ENCODE data around the gene CDK14.

Gene CDK14

DNA sequence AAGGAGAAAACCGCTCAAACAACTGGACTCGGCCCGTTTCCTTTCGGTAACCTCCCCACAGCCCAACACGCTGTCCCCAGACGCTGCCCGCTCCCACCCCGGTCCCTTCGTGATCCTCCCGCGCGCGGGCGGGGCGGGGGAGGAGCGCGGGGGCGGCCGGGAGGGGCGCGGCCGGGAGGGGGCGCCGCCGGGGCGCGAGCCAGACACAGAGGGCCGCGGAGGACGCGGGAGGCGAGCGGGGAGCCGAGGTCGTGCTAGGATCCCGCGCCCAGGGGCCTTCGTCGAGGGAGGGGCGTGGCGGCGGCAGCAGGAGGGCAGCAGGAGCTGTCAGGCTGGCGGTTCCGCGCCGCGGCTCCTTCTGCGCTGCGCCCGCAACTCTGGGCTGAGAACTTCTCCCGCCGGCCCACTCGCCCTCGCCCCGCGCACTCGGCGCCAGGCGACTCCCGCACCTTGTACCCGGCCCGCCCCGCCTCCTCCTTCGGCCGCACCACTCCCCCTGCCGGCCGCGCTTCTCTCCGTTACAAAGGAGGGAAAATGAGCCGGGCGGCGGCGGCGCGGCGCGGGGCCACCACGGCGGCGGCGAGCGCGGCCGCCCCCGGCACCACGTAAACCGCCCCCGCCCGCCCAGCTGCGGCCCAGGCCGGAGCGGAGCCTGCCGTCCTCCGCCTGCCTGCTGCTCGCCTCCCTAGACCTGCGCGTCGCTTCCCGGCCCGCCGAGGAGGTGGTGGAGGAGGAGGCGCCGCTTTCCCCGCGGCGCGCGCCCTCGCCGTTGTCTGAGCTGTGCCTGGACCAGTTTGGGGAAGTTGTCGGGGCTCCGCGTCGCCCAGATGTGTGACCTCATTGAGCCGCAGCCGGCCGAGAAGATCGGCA, at the start of gene CDK14:
Gene CDK14, plus strand, starts transcription at position 521 of the 870 bp plus-strand sequence. Its CDS starts 307 bp downstream, at position 828.
- peak; percentile 21 for DNase-seq (ENCODE audit: low spot score)

DNA sequence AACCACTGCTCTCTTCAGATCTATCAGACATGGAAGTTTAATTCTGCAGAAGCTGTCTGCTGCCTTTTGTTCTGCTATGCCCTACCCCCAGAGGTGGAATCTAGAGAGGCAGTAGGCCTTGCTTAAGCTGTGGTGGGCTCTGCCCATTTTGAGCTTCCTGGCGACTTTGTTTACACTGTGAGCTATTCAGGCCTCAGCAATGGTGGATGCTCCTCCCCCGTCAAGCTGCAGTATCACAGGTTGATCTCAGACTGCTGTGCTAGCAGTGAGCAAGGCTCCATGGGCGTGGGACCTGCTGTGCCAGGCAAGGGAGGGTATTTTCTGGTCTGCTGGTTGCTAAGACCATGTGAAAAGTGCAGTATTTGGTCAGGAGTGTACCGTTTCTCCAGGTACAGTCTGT, 45.1 kb upstream of the CDK14 start:
- DNase-seq (ENCODE audit: low spot score), result no peak

DNA sequence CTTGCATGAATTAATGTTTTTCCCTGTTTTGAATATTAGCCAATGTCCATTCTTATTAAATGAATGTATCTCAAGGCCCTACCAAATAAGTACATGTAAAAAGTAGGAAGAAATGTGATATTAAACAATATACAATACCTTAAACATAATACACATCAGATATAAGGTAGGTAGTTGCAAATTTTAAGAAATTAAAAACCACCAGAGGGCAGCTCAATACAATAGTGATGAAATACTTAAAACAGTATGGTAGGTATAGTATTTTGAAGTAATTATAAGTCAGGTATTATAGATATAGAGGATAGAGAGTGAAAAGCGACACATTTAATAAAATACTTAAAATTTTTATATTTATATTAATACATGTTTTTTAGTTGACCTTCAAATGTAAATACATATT, 43.6 kb upstream of the CDK14 start:
- no peak for DNase-seq (ENCODE audit: low spot score)

DNA sequence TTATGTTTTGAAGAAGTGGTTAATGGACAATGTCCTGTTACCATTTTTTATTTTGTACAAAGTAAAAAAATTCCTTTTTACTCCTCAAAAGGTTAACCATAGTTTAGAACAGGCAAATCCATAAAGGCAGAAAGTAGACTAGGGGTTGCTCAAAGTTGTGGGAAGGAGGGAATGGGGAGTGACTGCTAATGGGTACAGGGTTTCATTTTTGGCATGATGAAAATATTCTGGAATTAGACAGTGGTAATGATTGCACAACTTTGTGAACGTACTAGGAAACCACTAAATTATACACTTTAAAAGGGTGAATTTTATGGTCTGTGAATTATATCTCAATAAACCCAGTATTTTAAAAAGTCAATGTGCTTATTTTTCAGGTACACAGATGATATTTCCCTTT, 35.4 kb upstream of the CDK14 start:
- no peak for DNase-seq (ENCODE audit: low spot score)

DNA sequence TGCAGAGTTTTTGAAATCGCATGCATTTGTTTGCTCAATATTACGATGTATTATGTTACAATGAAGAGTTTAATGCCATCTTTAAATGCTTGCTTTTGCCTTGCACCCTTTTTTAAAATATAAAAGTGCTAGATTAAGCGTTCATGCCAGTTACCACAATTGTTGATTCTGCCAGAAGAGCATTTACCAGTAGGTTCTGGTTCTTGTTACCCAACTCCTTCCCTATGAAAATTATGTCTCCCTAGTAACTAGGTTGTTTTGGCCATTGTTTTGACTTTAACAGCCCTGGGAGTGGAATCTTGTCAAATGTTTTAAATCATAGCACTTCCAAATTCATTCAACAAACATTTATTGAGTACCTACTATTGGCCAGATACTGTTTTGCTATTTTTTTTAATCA, 32.8 kb upstream of the CDK14 start:
- DNase-seq (ENCODE audit: low spot score), result no peak

DNA sequence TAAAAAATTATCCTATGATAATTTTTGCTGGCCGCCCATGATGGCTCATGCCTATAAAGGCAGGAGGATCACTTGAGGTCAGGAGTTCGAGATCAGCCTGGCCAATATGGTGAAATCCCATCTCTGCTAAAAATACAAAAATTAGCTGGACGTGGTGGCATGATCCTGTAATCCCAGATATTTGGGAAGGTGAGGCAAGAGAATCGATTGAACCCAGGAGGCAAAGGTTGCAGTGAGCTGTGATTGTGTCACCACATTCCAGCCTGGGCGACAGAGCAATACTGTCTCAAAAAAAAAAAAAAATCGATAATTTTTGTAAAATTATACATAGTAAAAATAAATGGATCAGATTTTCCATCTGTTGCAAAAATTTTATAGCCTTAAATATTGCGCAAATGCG, 31.7 kb upstream of the CDK14 start:
- no peak for DNase-seq (ENCODE audit: low spot score)

DNA sequence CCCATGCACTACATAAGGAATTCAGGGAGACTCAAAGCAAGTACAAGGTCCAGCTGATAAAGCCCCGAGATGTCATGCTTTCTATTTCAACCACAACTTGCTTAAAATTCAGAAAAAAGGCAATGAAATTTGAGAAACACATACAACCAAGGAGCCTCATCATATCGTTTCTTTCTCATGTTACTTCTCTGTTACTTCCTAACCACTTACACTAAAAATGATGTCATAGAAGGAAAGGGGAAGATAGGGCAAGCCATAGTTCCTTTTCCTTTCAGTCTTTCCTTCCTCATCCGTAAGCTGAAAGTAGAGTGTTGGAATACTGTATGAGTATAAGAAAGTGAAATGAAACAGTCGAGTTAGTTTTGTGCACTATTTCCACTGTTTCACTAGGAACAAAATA, 27.9 kb upstream of the CDK14 start:
- DNase-seq (ENCODE audit: low spot score), result no peak

DNA sequence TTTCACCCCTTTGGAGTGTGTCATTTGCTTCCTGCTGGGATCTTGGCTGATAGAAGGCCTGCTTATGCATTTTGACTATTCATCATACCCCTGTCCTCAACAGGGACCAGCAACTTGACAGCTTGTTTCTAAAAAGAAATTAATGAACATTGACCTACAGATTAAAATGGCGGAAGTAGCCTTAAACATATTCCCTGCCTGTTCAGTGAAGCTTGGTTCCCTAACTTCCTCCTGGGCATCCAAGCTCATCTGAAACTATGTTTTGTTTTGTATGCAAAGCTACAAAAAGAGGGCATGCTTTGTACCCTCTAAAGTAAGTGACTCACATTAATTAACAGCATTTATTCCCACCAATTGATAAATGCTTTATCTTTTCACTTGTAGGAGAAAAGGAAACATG, 26.8 kb upstream of the CDK14 start:
- no peak for DNase-seq (ENCODE audit: low spot score)

DNA sequence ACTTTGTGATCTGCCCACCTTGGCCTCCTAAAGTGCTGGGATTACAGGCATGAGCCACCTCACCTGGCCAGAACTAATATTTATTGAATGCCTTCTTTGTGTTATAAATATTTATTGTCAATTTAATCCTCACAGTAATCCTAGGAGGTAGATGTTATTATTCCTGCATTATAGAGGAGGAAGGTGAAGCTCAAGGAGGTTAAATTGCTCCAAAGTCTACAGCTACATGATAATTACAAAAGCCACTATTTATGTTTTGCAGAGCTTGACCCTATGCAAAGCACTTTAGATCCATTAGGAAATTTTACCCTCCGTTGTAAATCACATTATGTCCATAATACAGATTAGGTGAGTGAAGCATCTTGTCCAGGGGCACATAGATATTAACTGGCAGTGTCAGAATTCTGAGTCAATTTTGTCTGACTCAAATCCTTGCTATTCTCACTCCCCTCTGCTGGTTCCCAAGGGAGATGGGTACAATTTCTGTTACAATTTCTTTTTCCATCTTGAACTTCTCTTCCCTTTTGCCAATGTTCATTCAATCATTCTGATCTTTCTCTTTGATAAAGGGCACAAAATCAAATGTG, 25.7 kb upstream of the CDK14 start:
- no peak for DNase-seq (ENCODE audit: low spot score)

DNA sequence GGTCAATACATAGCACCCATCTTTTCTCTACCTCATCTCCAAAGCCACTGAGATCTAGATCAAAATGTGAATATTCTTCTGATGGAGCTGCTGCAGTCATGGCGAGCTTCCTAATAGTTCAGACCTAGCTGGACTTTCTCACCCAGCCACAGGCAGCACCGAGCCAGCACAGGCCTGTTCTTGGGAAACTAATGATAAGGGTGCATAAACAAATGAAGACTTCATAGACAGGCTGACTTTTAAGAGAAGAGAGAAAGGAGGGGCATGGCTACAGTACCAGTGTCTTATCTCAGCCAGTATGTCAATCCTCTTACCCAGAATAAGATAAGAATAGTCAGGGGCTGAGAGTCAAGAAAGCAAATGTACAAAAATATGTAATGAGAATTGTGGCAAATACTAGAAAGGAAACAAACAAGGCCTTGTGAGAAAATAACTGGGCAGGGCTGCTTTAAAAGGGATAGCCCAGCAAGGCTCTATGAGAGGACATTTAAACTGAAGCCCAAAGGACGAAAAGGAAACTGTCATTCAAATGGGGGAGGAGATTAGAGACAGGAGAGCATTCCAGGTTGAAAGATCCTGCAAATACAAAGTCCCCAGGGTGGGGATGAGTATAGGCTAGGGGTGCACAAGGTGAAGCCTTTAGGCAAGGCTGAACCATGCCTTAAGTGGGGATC, 21.8 kb upstream of the CDK14 start:
- DNase-seq (ENCODE audit: low spot score), result no peak

DNA sequence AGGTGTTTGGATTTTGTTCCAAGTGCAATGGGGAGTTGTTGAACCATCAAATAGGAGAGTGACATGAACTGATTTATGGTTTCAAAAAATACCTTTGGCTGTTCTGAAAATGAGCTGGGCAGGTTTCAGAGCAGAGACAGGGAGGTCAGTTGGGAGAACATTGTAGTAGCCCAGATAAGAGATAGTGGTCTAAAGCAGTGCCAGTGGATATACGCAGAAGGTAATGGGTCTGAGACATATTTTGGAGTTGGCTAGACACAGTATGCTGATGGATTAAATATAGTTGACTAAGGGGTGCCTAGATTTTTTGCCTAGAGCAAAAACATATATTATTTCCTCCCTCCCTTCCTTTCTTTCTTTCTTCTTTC, 21.3 kb upstream of the CDK14 start:
- no peak for DNase-seq (ENCODE audit: low spot score)

DNA sequence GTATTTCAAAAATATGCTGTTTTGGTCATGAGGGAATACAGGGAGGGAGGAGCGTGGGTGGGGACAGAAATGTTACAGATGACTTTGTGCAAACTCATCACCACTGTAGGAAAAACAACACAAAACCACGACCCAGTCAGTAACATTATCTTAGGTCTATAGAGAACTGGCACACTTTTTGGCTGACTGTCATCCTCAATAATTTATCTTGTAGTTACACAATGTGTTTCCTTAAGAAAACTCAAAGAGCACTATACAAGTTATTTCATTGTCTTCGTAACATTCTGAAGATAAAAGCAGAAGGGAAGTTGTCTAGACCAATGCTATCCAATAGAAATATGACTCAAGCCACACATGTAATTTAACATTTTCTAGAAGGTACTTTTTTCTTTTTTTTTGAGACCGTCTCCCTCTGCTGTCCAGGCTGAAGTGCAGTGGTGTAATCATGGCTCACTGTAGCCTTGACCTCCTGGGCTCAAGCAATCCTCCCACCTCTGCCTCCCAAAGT, 16.9 kb upstream of the CDK14 start:
- peak; percentile 20 for DNase-seq (ENCODE audit: low spot score)

DNA sequence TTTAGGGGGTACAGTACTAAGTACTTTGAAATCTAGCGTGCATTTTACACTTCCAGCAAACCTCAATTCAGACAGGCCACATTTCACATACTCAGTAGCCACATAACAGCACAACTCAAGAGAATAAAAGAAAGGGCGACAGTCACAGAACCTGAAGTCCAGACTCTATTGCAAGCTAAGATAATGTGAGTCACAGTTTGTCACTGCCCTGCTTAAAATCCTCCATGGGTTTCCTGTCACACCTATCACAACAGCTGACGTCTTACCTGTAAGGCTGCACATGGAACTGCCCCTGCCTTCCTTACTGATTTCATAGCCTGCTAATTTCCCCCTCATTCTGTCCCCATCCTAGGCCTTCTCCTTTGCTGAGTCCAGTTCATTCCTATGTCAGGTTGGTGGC, 16.1 kb upstream of the CDK14 start:
- no peak for DNase-seq (ENCODE audit: low spot score)

DNA sequence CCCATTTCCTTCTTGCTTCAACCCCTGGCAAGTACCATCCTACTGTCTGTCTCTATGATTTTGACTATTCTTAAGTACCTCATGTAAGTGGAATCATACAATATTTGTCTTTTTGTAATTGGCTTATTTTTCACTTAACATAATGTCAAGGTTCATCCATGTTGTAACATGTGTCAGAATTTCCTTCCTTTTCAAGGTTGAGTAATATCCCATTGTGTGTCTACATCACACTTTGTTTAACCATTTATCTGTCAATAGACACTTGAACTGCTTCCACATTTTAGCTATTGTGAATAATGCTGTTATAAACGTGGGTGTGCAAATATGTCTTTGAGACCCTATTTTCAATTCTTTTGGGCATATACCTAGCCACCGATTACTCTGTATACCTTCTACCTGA, 14.0 kb upstream of the CDK14 start:
- no peak for DNase-seq (ENCODE audit: low spot score)

DNA sequence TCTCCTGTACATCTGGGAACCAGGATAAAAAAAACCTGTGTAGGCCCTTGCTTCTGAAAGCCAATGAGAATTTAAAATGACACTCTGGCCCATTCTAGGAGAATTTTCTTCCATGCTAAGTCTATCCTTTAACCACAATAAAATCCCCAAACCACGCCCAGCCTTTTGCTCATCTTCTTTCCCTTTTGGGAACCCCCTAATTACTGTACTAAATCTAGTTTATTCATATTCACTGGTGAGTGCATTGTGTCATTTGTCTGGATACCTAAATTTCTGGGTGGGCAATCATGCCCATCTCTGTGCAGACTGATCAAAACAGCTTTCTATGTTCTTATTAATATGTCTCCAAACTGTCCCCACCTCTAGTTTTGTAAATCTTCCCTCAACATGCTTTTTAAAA, 11.7 kb upstream of the CDK14 start:
- DNase-seq (ENCODE audit: low spot score), result no peak

DNA sequence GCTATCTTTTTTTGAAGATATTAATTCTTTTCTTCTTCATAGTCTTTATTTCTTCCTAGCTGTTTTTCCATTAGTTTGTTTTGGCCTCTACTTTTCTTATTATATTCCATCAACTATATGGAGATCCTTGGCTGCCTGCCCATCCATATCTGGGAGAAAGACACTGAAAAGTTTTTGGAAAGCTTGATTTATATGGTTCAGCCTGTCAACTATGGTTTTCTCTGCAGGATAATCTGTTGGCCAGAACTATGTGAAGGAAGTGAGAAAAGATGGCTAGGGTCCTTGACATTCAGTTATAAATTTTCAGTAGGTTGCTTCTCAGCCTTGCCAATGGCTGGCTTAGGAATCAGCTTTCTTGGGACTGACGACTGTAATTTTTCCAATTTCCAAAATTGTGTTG, 10.0 kb upstream of the CDK14 start:
- DNase-seq (ENCODE audit: low spot score), result no peak

DNA sequence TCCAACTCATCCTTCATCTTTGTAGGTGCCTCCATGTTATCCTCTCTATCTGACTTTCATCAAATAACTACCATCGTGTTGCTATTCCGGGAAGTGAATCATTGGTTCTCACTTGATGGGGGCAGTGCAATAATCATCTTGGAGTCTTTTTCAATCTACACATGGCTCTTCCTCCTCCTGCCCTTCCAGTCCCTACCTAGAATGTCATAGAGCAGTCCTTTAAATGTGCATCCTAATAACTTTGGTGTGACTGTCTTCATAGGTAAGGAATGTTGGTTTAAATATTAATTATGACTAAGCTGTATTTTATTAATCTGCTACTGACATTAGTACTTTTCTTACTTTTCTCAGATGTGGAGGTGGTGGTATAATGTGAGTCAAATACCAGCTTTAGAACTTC, 8.4 kb upstream of the CDK14 start:
- no peak for DNase-seq (ENCODE audit: low spot score)

DNA sequence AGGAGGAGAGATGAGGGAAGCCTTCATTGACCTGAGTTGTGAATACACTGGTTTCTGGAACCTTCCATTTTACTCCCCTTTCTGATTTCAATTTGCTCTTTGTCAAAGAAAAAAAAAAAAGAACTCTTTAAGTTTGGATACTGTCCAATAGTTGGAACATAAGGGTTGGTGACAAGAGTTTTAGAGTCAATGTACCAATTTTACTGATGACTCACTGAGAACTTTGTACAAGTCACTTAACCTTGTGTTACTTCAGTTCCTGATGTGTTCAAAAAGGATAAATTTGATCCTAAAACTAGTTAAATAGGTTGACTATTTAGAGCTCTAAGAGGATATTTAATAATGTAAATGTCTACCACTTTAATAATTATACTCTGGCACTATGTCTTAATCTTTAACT, 4.1 kb upstream of the CDK14 start:
- no peak for DNase-seq (ENCODE audit: low spot score)

DNA sequence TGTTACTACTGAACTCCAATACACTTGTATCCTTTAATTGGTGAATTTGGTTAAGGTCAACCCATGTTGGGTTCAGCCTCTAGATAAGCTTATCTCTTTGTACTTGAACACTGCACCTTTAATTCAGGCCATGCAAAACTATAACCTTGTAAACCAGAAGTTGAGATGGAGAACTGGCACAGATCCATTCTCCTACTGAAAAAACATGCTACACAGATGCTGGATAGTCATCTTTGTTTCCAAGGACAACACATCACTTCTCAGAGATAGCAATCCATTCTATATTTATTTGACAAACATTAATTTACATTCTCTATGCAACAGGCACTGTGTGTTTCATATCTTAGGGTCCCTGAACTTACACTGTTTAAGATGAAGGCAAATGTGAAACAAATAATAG, 2.9 kb upstream of the CDK14 start:
- no peak for DNase-seq (ENCODE audit: low spot score)

DNA sequence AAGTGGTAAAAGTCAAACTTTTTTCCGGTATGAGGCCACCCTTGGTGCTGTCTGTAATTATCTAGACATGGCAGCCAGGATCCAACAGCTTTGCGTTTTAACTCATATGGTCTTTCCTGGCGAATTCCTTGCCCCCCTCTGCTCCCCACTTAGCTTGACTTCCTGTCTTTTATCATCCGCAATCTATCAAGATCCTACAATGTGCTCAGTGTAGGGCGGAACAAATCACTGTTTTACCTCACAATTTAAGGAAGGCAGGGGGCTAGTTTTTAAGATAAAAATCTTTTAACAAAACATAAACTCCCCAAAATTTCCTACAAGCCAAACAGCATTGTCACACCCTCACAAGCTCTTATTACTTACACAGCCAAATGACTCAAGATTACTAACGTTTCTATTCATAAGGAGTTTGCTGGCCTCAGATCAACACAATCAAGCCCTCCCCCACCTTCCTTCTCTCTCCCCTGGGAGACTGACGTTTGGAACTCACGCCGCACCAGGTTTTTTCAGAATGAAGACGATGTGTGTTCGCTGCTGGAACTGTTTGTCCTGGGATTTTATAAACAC, 1.3 kb upstream of the CDK14 start:
- DNase-seq (ENCODE audit: low spot score), result no peak

DNA sequence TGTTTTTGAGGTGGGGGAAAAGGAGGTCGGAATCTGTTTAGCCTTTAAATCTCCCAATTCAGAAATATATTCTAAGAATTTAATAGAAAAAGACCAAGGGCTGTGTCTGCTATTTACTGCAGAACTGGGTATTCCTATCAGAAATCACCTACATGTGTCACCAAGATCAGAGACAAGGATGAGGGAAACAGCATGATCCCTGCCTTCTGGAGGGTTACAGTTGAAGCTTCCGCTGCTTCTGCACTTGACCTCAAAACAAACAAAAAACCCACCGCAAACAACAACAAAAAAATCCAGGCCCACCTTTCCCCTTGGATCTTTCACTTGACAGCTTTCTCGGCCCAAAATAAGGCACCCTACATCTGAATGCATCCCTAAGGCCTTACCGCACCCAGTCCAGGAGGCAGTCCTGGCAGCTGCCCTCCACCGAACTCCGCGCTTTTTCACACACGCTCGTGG, 750 bp upstream of the CDK14 start:
- DNase-seq (ENCODE audit: low spot score), result no peak

DNA sequence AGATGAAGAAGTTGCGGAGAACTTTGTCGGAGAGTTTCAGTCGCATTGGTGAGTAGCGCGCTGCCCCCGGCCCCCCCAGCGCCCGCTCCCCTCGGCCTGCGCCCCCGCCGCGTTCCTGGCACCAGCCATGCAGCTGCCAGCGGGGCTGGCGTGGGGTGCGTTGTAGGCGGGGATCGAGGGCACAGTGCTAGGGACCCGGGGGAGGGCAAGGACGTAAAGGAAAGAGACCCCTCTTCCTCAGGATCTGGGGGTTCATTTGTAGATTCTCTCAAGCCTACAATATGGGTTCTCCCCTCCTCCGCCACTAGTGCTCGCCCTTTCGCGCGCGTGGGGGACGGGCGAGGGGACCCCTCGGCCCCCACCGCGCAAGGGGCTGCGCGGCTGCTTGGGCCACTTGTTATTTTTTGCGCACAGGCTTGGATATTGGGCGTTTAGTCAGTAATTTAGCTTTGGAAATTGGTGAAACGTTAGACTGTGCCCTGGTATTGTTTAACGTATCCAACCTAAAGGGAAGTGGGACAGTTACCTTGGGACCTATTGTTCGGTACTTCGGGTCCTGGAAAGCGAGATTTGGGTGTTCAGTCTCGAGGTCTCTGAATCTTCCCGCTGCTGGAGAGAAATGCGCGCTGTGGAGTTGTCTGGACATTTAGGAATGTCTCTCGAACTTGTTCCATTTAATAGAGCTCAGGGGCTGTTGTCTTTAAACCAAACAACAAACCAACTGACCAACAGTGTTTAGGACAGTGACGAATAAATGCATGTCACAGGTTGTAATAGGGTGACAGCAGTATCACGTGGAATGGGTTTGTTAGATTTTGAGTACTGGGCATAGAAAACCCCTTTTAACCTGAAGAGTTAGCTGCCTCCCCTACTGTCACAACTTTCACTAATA, 796 bp downstream of the CDK14 start:
- no peak for DNase-seq (ENCODE audit: low spot score)

Data from hematopoietic multipotent progenitor cell treated with erythropoietin and hydrocortisone succinate and interleukin-3 and kit ligand, for 17 days (in vitro differentiated cells).